HG03066 (cell line): ENCODE data around the gene TACC2.

Experiments used
- ATAC-seq: cut with Tn5 transposase; IDR thresholded peaks from one replicate; pipeline ENCODE4 v1.9.1; 2021; ENCODE audit warnings: low read depth; ENCODE audit not compliant: unreplicated experiment

The TACC2 gene

DNA sequence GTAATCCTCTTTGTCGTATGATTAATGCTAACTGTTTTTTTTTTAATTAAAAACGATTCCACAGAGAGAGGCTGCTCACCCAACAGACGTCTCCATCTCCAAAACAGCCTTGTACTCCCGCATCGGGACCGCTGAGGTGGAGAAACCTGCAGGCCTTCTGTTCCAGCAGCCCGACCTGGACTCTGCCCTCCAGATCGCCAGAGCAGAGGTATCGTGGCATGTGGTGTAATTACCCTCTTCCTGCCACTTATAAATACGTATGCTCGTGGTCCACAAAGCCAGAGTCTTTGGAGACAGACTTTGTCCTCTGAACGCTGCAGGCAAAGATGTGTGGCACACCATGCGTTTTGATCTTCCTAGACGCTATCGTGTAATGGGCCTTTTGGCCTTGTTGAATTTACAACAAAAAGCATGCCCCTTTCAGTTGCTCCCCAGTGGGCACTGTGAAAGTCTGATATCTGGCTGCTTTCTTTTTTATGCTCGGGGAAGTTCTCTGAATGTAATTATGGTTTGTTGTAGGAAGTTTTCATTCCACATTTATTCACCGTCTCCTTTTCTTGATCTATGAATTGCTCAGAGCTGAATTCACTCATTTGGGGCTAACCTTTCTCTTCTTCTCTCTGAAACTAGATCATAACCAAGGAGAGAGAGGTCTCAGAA lies 248.5 kb downstream of the TACC2 start:
- ATAC-seq = no peak

DNA sequence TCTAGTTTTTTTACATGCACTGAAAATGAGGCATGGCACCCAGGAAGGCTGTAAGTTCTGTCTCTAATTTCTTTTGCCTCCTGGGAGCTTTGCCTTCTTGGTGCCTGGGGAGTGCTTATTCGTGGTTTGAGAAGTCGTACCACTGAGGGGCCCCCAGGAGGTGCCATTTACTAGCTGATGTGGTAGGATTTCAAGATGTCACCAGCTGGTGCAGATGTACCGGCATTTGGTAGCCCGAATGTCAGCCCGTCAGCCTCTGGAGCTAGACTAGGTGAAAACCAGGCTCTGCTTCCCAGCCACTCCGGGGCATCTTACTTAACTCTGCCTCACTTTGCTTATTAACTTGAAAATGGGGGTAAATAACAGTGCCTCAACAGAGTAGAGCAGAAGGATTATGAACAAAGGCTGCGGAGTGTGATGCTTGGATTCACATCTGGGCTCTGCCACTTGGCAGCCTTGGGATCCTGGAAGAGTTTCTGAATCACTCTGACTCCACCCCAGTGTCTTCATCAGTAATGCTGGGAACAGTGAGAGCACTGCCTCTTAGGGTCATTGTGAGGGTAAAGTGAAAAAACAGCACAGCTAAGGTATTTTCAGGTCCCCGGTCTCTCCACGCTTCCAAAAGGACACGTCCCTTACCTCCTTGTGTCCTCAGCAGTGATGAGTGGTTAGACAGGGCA lies 250.8 kb downstream of the TACC2 start:
- no peak for ATAC-seq

DNA sequence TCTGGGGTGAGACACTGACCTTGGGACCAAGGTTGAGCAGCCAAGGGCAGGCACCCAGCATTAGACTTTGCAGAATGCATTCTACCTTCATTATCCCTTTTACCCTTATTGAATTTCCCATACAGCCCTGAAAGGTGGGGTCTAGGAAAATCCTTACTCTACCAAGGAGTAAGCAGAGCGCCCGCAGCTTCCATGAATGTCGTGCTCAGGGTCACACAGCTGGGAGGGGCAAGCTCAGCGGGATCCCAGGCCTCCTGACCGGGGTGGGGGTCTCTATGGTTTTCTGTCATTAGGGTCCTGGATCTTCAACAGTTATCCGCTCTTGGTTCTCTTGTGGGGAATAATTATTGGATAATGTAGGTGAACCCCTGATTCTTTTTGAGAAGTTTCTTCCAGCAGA lies 251.4 kb downstream of the TACC2 start:
- ATAC-seq = no peak

DNA sequence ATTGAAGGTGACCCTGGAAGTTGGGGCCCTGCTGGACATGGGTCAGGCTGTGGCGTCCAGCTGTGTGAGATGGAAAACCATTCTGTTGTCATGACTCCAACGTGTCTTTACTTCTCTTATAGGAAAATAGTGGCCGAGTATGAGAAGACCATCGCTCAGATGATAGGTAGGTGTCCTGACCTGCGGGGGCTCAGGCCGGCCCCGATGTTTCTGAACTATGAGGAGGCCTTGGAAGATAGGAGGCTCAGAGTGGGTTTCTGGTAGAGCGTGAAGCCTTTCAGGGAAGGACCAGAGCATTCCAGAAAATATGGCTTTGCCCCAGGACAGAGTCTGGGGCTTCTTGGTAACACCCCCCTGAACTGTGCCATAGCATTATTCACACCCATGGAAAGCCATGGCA lies 252.9 kb downstream of the TACC2 start:
- no peak for ATAC-seq

DNA sequence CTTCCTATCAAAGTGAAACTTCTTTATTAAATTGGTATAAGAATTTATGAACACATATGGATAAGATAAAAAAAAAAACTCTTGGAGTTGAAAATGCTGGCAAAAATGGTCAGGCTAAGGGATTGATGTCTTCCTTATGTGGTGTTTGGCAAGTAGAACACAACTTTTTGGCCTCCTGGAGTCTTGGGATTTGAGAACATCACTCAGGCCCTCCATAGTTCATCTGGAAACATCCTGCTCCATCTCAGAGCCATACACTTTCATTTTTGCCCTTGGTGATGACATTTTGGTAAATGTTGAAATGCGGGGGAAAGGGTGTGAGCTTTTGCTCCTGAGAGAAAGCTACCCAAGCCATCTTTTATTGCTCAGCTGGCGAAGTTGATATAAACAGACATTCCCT lies 254.6 kb downstream of the TACC2 start:
- no peak for ATAC-seq

DNA sequence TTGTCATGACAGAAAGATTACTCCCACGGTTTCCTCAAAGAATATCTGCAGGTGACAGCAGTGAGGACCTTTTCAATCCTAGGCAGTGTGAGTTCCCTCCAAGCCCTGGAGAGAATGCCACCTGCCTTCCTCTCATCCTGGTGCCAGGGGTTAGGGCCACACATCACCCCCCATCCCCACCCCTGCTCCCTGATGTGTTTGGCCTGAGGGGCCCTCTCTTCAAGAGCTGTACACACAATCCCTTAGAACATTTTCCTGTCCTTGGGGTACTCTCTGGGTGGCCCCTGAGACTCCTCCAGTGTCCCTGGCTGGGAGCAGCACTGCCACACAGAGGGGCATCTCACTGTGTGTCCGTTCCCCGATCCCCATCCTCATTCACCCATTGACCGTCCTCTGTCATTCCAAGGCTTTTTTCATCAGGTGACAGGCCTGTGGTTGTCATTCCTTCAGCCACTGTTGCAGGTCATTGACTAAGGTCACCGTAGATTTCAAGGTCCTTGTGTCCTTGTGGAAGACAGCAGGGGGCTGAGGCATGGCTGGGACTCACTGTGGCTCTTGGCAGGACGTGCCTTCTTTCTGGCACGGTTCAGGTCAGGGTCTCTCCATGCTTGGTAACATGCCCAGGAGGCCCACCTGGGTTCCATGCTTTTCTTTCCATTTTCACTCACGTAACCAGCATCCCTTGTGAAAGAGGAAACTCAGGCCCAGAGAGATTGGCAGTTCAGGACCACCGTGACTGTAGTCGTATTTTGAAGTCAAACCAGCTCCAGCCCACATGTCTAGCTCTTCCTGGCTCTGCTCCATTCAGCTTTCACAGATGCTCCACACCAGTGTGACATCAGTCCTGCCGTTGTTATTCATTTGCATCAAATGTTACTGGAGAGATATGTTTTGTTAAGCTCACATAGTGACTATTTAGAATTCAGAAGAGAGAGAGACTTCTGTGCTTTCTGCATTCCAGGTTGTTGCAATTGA lies 255.3 kb downstream of the TACC2 start:
- no peak for ATAC-seq

DNA sequence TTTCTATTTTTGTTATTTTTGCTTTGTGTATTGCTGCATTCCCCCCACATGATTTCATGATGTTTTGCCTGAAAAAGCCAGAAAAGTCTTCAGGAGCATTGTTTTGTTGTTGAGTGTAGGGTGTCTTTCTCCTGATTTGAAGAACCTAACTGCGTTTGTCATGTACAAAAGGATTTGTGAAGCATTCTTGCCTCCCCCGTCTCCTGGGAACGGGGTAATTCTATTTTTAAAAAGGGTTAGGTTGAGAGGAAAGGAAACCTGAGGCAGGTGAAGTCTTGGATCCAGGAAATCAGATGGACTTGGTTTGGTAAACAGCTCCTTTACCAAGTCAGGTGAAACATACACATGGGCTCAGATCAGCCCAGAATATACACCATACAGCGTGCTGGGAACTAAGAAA lies 256.2 kb downstream of the TACC2 start:
- no peak for ATAC-seq

- ATAC-seq = no peak
These were observed 256.9 kb downstream of the TACC2 start for GRCh38 chr10:122245897-122246296.

DNA sequence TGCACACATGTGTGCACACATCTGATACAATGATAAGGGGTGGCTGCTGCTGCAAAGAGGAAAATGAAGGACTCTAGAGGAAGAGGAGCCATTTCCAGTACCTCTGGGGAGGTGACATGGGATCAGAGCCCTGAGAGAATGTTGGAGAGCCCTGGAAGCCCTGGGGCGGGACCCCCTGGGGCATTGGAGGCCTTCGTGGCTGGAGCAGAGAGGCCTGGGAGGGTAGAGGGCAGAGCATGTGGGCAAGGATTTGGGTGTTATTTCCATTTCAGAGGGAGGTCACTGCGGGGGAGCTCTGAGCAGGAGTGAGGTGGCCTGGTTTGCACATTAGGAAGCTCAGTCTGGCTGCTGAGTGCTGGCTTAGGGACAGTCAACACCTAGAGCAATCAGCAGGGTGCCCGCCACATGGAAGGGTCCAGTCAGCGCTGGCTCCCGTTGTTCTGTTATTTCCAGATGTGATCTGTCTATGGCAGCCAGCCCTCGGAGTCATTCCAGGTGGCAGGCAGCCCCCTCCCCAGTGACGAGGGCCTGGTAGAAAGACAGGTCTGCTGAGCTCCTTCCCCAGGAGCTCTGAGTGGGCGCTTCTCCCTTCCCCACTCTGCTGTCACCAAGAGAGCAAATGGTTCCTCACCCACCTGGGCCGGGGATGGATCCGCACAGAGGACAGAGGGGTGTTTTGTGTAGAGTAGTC lies 258.0 kb downstream of the TACC2 start:
- no peak for ATAC-seq

GRCh38 chr10:122248356-122249302 lies 259.7 kb downstream of the TACC2 start:
- ATAC-seq = no peak

DNA sequence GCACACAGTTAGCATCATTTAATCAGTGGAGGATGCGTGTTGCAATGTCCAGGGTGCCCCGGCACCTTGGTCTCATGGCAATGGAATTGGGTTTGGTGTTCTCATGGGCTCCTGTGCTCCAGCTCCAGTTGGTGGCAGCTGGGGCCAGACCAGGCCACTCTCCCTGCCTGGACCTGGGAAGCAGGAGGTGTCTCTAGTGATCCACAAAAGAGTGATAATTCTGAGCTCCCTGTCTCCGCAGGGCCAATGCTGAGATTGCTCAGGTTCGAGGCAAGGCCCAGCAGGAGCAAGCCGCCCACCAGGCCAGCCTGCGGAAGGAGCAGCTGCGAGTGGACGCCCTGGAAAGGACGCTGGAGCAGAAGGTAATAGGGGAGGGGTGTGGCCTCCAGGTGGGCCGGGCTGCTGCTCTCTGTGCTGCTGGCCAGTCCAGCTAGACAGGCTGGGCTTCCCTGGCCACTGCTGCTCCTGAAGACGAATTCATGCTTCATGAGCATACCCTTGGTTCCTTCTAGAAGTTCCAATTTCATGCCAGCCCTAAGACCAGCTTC lies 260.4 kb downstream of the TACC2 start:
- no peak for ATAC-seq

DNA sequence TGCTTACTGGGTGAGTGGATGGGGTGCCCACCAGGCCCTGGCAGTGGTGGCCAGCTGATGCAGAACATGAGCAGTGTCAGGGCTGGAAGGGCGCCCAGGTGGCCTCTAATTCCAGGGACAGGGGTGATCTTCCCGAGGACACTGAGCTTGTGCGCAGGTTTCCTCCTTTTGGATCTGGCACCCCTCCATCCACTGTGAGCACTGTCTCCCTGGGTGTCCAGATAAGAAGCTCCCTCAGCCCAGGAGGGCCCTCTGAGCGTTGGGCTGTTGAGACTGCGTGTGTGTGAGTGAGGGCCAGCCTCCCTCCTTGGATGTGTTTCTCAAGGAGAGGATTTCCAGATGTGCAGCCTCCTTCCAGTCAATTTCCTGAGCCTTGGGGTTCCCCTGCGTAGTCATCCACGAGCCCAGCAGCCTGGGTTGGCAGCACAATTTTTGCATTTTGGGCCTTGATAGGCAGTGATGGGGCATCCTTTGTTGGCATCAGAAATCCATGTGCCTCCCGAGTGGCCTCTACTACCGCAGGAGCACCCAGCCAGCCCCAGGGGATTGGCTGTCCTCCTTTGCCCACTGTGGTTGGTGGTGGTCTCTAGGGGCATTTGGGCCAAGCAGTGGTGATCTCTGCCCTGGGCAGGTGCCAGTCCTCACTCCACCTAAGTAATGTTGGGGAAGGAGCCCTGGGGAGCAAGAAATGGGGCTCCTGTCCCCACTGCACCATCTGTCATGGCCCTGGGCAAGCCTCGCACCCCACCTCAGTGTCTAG lies 261.2 kb downstream of the TACC2 start:
- no peak for ATAC-seq

DNA sequence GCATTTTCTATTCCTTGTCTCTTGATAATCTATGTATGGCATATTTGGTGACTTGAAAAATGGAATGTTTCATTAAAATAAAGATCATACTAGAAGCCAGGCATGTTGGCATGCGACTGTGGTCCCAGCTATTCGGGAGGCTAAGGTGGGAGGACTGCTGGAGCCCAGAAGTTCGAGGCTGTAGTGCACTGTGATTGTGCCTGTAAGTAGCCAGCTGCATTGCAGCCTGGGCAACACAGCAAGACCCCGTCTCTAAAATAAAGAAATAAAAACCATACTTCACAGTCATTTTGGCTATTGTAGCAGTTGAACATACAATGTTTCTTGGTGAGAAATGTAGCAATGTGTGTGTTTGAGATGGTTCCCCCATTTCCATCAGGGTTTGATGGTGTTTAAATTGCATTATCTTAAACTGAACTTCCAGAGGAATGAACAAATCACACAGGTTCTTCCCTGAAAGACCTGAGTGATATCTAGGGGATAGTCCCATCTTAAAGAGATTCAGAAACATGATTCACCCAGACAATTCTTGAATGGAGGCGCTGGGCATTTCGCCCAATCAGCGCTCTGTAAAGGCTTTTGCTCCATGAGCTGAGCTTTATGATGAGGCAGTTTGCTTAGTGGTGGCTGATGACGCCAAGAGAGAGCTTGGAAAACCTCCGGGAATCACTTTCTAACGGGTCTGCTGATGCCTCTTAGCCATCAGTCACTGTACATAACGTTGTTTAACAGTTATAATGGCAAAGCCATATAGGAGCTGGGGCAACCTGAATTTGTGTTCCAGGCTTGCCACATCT lies 262.7 kb downstream of the TACC2 start:
- no peak for ATAC-seq

- ATAC-seq = no peak
These were observed 263.8 kb downstream of the TACC2 start for GRCh38 chr10:122252805-122253204.

DNA sequence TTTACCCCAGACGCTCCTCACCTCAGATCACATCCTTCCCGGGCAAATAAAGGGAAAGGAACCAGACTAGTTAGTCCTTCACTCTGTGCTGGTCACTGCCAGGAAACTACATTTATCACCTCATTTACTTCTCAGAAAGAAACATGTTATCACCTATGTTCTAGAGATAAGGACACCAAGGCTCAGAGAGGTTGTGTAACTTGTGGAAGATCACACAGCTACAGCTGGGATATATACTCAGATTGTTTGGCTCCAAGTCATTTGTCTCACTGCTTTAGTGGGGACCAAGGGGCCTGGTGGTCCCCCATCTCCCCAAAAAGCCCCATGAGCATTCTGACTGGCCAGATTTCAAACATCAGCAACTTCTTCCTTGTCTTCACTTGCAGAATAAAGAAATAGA lies 264.6 kb downstream of the TACC2 start:
- ATAC-seq = no peak

GRCh38 chr10:122254831-122255230 lies 265.9 kb downstream of the TACC2 start:
- no peak for ATAC-seq

DNA sequence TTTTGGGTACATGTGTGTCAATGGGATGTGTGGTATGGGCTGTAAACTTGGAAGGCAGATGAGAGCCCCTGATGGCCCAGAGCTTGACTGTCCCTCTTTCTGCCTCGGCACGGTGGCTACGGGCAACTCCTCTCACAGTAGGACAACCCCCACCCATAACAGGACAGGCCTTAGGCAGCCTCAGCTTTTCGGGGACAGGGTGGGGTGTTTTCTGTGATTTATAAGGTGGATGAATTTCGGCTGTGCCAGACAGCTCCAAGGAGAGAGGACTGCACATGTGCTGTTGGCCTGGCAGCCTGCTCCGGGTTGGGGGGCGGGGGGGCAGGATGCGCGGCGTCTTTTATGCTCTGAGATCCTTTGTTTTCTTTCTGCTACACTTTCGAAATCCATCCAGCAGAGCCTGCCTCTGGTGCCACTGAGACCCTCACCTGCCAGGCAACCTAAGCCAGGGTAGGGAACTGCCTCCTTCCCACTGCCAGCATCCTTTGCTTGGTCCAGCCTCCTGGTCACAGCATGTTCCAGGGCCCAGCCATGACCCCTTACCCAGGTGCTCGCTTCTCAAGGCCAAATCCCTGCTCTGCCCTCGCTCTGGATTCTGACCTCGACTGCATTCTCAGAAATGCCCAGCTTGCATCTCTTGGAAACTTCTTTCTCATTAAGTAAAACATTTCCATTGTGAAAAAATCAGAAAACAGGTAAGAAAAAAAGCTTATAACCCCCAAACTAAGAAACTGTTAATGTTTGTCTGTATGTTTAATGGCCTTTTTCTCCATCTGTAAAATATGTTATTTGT lies 266.7 kb downstream of the TACC2 start:
- no peak for ATAC-seq
